ENCODE data around the gene SRR.

DNA sequence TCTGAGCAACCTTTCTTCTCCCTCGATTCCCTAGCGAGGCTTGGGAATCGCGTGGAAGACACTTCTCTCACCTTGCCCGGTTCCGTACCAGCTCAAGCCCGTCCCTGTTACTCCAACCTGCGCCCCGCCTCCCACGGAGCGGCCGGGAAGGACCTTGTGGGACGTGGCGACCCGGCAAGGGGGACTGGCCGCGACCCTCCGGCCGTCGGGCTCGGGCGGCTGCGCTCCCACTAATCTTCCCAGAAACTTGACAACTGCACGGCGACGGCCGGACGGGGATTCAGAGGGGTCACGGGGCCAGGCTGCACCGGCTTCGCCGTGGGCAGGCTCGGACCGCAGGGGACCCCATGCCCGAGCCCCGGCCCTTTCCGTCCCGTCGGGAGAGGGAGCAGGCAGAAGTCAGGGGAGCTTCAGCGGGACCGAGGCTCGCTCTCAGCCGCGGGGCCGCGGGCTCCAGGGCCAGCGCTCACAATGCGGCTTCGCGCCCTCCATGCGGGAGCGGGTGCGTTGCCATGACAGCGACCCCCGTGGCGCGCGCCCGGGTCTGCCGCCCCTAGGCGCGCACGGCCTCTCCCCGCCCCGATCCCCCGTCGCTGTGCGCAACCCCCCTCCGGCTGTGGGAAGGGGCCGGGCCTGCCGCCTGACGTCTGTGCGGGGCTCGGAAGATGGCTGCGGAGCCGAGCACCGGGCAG lies 33.2 kb downstream of the SRR start, which contains the start of gene SGSM2:
- TF ChIP-seq POLR2A (IDR thresholded peaks at IDR 0.05) (no peak), POLR2AphosphoS5 (IDR thresholded peaks at IDR 0.05) (no peak)
- TF ChIP-seq, protein P1, sequence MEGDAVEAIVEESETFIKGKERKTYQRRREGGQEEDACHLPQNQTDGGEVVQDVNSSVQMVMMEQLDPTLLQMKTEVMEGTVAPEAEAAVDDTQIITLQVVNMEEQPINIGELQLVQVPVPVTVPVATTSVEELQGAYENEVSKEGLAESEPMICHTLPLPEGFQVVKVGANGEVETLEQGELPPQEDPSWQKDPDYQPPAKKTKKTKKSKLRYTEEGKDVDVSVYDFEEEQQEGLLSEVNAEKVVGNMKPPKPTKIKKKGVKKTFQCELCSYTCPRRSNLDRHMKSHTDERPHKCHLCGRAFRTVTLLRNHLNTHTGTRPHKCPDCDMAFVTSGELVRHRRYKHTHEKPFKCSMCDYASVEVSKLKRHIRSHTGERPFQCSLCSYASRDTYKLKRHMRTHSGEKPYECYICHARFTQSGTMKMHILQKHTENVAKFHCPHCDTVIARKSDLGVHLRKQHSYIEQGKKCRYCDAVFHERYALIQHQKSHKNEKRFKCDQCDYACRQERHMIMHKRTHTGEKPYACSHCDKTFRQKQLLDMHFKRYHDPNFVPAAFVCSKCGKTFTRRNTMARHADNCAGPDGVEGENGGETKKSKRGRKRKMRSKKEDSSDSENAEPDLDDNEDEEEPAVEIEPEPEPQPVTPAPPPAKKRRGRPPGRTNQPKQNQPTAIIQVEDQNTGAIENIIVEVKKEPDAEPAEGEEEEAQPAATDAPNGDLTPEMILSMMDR (IDR thresholded peaks at IDR 0.05), result no peak

All from breast epithelium (tissue), 3 donors.